Upper lobe of right lung (tissue), 1 donor: Measurements from ENCODE around the gene CCDC87. TPM values are rescaled to one million over a fixed set of nuclear protein-coding genes. Genes with fewer than 3 reads are reported as not detected.
"Not testable (repeated sequence)": the region's sequence is repeated elsewhere in the genome, so short reads cannot be mapped to it uniquely, and the experiment has no call there.

Experiments
- ATAC-seq: fragments of 200-7000 bp; cut with Tn5 transposase; one replicate; pipeline ENCODE4 v1.9.1; 2020; ENCODE audit warnings: mild to moderate bottlenecking, moderate library complexity
- DNase-seq: peaks from one replicate; pipeline ENCODE4 v3.0.0-alpha.2; 2020
- H3K27ac ChIP-seq: fragments of 200-600 bp; one replicate; pipeline ENCODE4 v1.8.0; 2022
- H3K27me3 ChIP-seq: fragments of 200-600 bp; one replicate; pipeline ENCODE4 v1.8.0; 2022; ENCODE audit warnings: mild to moderate bottlenecking
- H3K36me3 ChIP-seq: fragments of 200-600 bp; one replicate; pipeline ENCODE4 v1.8.0; 2022
- H3K4me1 ChIP-seq: fragments of 200-600 bp; one replicate; pipeline ENCODE4 v1.8.0; 2022
- H3K4me3 ChIP-seq: fragments of 200-600 bp; one replicate; pipeline ENCODE4 v1.8.0; 2022; ENCODE audit warnings: mild to moderate bottlenecking
- H3K9me3 ChIP-seq: fragments of 200-600 bp; one replicate; pipeline ENCODE4 v1.8.0; 2022
- intact Hi-C: fragments of 100-400 bp; cut with DNase I; formaldehyde crosslinking; loops from one replicate; pipeline ENCODE4 v1.11.0; 2022
- long read RNA-seq: library from polyadenylated mRNA; unstranded; transcript quantifications from one replicate; pipeline ENCODE4 v2.0.0, GENCODE V29; 2021
- total RNA-seq: library from RNA; stranded (reverse); fragmentation: NEBNext Ultra II Directional; extraction: Animal tissue kit (Norgen Biotek cat#: 25700); gene quantifications from one replicate; pipeline ENCODE4 v1.2.1, GENCODE V29; 2021
- TF ChIP-seq, protein P1 (sequence below): fragments of 200-600 bp; IDR thresholded peaks from one replicate; pipeline ENCODE4 v1.8.0; 2022; ENCODE audit warnings: antibody characterized with exemption
- donor health status: DM: no; HTN: yes; CAD: no; lungs with severe emphysema.

The CCDC87 gene, protein sequence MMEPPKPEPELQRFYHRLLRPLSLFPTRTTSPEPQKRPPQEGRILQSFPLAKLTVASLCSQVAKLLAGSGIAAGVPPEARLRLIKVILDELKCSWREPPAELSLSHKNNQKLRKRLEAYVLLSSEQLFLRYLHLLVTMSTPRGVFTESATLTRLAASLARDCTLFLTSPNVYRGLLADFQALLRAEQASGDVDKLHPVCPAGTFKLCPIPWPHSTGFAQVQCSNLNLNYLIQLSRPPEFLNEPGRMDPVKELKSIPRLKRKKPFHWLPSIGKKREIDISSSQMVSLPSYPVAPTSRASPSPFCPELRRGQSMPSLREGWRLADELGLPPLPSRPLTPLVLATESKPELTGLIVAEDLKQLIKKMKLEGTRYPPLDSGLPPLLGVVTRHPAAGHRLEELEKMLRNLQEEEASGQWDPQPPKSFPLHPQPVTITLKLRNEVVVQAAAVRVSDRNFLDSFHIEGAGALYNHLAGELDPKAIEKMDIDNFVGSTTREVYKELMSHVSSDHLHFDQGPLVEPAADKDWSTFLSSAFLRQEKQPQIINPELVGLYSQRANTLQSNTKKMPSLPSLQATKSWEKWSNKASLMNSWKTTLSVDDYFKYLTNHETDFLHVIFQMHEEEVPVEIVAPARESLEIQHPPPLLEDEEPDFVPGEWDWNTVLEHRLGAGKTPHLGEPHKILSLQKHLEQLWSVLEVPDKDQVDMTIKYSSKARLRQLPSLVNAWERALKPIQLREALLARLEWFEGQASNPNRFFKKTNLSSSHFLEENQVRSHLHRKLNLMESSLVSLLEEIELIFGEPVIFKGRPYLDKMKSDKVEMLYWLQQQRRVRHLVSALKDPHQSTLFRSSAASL
- 0.26 TPM for total RNA-seq
- long read RNA-seq, partial matches to known transcripts, result 0 of 1 reads
- long read RNA-seq, other reads (novel, unspliced or antisense), result 0 of 1 reads

DNA sequence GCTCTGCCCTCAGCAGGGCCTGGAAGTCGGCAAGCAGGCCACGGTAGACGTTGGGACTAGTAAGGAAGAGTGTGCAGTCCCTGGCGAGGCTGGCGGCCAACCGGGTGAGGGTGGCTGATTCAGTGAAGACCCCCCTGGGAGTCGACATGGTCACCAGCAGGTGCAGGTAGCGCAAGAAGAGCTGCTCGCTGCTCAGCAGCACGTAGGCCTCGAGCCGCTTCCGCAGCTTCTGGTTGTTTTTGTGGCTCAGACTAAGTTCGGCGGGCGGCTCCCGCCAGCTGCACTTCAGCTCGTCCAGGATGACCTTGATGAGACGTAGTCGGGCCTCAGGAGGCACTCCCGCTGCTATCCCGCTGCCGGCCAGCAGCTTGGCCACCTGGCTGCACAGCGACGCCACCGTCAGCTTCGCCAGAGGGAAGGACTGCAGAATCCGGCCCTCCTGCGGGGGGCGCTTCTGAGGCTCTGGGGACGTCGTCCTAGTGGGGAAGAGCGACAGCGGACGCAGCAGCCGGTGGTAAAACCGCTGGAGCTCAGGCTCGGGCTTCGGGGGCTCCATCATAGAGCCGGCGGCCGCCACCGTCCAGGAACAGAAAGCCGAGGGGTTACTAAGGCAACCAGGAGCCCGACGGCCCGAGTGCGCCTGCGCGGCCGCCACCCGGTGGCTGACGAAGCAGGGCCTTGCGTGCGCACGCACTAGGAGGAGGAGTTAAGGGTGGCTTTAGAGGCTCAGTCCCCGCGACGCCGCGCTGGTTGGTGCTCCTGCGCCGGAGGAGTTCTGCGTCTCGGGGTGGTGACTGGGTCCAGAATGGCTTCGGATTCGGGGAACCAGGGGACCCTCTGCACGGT lies at the start of gene CCDC87, which contains the start of gene CCS:
CCDC87 (minus strand) TSS at position 607 of the 846 bp plus-strand sequence; CDS start at position 559, 48 bp downstream.
CCS (plus strand) TSS at position 729 of the 846 bp plus-strand sequence; CDS start at position 806, 77 bp downstream.
- Histone ChIP-seq H3K36me3 (no peaks in the 10 kb centered on the region), H3K4me3 (peak within 1 kb of the TSS; percentile 90), H3K27me3 (no peaks in the 10 kb centered on the region), H3K9me3 (no peaks in the 10 kb centered on the region), H3K4me1 (peaks cover 26% of the 10 kb centered on the region), H3K27ac (peak within 1 kb of the TSS; percentile 85)
- TF ChIP-seq, protein P1, sequence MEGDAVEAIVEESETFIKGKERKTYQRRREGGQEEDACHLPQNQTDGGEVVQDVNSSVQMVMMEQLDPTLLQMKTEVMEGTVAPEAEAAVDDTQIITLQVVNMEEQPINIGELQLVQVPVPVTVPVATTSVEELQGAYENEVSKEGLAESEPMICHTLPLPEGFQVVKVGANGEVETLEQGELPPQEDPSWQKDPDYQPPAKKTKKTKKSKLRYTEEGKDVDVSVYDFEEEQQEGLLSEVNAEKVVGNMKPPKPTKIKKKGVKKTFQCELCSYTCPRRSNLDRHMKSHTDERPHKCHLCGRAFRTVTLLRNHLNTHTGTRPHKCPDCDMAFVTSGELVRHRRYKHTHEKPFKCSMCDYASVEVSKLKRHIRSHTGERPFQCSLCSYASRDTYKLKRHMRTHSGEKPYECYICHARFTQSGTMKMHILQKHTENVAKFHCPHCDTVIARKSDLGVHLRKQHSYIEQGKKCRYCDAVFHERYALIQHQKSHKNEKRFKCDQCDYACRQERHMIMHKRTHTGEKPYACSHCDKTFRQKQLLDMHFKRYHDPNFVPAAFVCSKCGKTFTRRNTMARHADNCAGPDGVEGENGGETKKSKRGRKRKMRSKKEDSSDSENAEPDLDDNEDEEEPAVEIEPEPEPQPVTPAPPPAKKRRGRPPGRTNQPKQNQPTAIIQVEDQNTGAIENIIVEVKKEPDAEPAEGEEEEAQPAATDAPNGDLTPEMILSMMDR, result peak; percentile 63
- intact Hi-C loops, result no loop called here
- DNase-seq (peak; percentile 99), ATAC-seq (peak; percentile 98)

DNA sequence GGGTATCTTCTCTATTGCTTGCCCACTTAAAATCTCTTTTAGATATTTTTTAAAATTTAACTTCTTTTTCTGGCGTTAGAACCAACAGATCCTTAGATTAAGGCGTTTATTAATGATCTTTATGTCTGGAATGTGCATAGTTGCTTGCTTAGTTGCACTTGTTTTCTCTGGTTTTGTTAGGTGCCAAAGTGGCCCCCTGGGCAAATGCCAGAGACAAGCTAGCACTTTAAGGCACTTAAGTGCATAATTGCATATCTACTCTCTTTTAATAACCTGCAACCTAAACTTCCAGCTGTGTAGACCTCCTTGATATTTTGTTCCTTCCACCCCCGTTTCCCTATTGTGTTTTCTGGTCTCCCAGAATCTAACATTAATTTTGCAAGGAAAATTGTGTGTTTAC lies 49.0 kb upstream of the CCDC87 start:
- peak overlapping the region; percentile 78 for H3K4me3 ChIP-seq
- peaks cover 71% of the 10 kb centered on the region for H3K36me3 ChIP-seq
- H3K9me3 ChIP-seq, result no peaks in the 10 kb centered on the region
- H3K27me3 ChIP-seq, result no peaks in the 10 kb centered on the region
- ATAC-seq (no peak), DNase-seq (no peak)
- intact Hi-C loops, result no loop called here
- H3K4me1 ChIP-seq, result peaks cover 77% of the 10 kb centered on the region
- H3K27ac ChIP-seq, result no peak overlapping the region
- TF ChIP-seq, protein P1, result no peak

- not testable (repeated sequence) for ATAC-seq, DNase-seq, H3K27ac ChIP-seq
These were observed 47.0 kb upstream of the CCDC87 start for GRCh38 chr11:66639814-66640340.

DNA sequence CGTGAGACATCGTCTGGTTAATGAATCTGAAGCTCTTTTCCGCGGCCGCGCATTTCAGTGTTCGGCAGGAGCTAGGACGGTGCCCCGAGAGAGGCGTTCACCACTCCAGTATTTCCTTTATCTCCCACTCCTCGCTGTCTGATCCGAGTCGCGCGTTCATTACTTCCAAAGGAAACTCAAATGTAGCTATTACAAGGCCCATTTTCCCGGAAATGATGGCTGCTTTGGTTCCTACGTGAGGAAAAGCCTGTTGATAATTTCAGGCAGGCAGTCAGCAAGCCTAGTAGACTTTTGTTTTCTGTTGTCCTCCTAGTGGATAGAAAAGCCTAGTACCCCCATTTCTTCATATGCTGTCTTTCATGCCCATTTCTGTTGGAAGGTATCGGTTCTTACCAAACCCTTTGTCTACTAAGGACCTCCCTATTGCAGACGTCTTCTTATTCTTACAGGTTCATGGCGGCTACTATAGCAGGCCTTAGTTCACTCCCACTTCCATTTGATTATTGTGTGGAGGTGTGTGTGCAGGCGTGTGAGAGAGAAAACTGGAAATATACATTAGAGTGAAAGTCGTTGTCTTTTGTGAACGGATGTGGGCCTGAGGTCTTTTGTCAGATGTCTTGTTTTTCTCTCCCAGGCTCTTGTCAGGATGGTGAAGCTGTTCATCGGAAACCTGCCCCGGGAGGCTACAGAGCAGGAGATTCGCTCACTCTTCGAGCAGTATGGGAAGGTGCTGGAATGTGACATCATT lies 46.4 kb upstream of the CCDC87 start:
- no peaks in the 10 kb centered on the region for H3K27me3 ChIP-seq
- intact Hi-C loops, result no loop called here
- H3K4me1 ChIP-seq, result peaks cover 51% of the 10 kb centered on the region
- peak overlapping the region; percentile 78 for H3K4me3 ChIP-seq
- no peak for ATAC-seq
- DNase-seq, result no peak
- H3K9me3 ChIP-seq, result no peaks in the 10 kb centered on the region
- TF ChIP-seq, protein P1, result peak; percentile 6
- H3K36me3 ChIP-seq, result peaks cover 45% of the 10 kb centered on the region
- H3K27ac ChIP-seq, result peak overlapping the region; percentile 82

More at GRCh38 chr11:66639814-66640340, 47.0 kb upstream of the CCDC87 start:
- H3K9me3 ChIP-seq, intact Hi-C loops, H3K27me3 ChIP-seq: not testable (repeated sequence)
- Histone ChIP-seq H3K36me3 (peaks cover 51% of the 10 kb centered on the region), H3K4me1 (peaks cover 57% of the 10 kb centered on the region), H3K4me3 (peak overlapping the region; percentile 78)
